Tibial nerve (tissue), 4 donors: ENCODE data around the gene XRCC4.

Source experiments
- CTCF ChIP-seq, 5 experiments: fragments of 200-600 bp in 3 of 5; fragments of 450-650 bp in 2 of 5; sonication (generic) in 3 of 5; IDR thresholded peaks; one replicate each; pipeline ENCODE4 v1.5.1; 2016 to 2019; ENCODE audit warnings: antibody characterized with exemption in 5 of 5, mild to moderate bottlenecking in 3 of 5, moderate library complexity in 2 of 5
- EP300 ChIP-seq, 2 donors: sonication (generic); formaldehyde crosslinking; IDR thresholded peaks; one replicate each; pipeline ENCODE4 v1.6.1; 2017; ENCODE audit warnings: antibody characterized with exemption in 2 of 2, mild to moderate bottlenecking in 1 of 2
- POLR2A ChIP-seq, 2 donors: fragments of 450-650 bp; IDR thresholded peaks; one replicate each; pipeline ENCODE4 v1.6.1; 2017; ENCODE audit warnings: antibody characterized with exemption in 2 of 2, mild to moderate bottlenecking in 2 of 2, moderate library complexity in 2 of 2

- no peak for TF ChIP-seq POLR2A (IDR thresholded peaks at IDR 0.05)
- no peak for TF ChIP-seq CTCF (IDR thresholded peaks at IDR 0.05)
- no peak for TF ChIP-seq EP300 (IDR thresholded peaks at IDR 0.05)
Measured at GRCh38 chr5:83255268-83255667, 177.9 kb downstream of the XRCC4 start.
